Nephron (organoid): ENCODE data around the gene RMC1.
"Not testable (repeated sequence)": the region's sequence is repeated elsewhere in the genome, so short reads cannot be mapped to it uniquely, and the experiment has no call there.

Source experiments
- H3K27ac Mint-ChIP-seq, 3 experiments: 2 replicates each; pipeline ENCODE4 v1.8.0; 2020; ENCODE audit warnings: mixed read lengths in 3 of 3, mild to moderate bottlenecking in 2 of 3, moderate library complexity in 1 of 3
- H3K27me3 Mint-ChIP-seq: 2 replicates; pipeline ENCODE4 v1.8.0; 2021; ENCODE audit warnings: low read depth, mild to moderate bottlenecking, moderate library complexity, mixed read lengths
- H3K36me3 Mint-ChIP-seq: 2 replicates; pipeline ENCODE4 v1.8.0; 2020; ENCODE audit warnings: low read depth, mixed read lengths
- H3K4me1 Mint-ChIP-seq: 2 replicates; pipeline ENCODE4 v1.8.0; 2020; ENCODE audit warnings: mixed read lengths
- H3K4me3 Mint-ChIP-seq, 3 experiments: 2 replicates each; pipeline ENCODE4 v1.8.0; 2020; ENCODE audit warnings: mild to moderate bottlenecking in 3 of 3, mixed read lengths in 3 of 3, moderate library complexity in 2 of 3
- H3K9me3 Mint-ChIP-seq: 2 replicates; pipeline ENCODE4 v1.8.0; 2020; ENCODE audit warnings: mixed read lengths
- CTCF ChIP-seq, 3 experiments: fragments of 200-600 bp; sonication (generic); IDR thresholded peaks; one replicate each; pipeline ENCODE4 v1.5.0; 2021; ENCODE audit warnings: antibody characterized with exemption in 3 of 3; ENCODE audit not compliant: unreplicated experiment in 3 of 3

The RMC1 gene

DNA sequence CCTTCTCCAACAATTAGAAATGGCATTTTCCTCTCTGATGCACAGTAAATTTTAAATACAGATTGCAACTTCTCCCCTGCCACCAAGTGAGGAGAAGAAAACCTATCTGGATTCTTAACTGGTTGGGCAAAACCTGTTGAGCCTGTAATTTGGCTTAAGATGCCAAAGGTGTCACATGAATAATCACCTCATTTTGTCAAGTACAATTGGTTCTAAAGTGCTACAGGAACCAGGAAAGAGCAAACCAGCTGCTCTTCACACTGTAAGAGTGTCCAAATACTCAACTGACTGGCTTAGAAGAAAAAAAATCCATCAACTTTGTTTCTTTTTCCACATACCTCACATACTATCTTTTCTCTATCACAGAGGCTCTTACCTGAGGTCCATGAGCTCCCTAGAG is 47.6 kb downstream of the RMC1 start:
- H3K4me3 Mint-ChIP-seq: no peak overlapping the region
- no peak for TF ChIP-seq CTCF (IDR thresholded peaks at IDR 0.05; ENCODE audit: unreplicated experiment in 3 of 3)
- H3K4me1 Mint-ChIP-seq: peaks cover 30% of the 10 kb centered on the region
- no peaks in the 10 kb centered on the region for H3K9me3 Mint-ChIP-seq
- H3K36me3 Mint-ChIP-seq: peaks cover 67% of the 10 kb centered on the region
- no peaks in the 10 kb centered on the region for H3K27me3 Mint-ChIP-seq
- no peak overlapping the region for H3K27ac Mint-ChIP-seq

DNA sequence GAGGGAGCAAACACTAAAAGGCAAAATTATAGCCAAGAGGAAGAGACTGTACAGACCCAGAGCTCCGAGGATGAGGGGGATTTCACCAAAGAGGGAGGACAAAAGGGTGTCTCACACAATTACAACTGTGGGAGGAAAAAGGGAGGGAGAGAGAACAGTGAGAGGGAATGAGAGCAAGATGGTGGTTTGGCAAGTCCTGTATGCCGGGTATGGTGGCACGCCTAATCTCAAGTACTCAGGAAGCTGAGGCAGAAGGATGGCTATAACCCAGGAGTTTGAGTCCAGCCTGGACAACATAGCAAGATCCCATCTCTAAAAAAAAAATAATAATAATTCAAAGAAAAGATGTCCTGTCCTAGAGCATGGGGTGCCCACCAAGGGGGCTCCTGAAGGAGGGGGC is 48.7 kb downstream of the RMC1 start:
- no peaks in the 10 kb centered on the region for H3K27me3 Mint-ChIP-seq
- H3K36me3 Mint-ChIP-seq: peaks cover 67% of the 10 kb centered on the region
- no peaks in the 10 kb centered on the region for H3K9me3 Mint-ChIP-seq
- peak overlapping the region; percentile 41 to 82 (median 61) for H3K27ac Mint-ChIP-seq
- H3K4me1 Mint-ChIP-seq: peaks cover 30% of the 10 kb centered on the region
- TF ChIP-seq CTCF (IDR thresholded peaks at IDR 0.05; ENCODE audit: unreplicated experiment in 3 of 3): no peak
- no peak overlapping the region for H3K4me3 Mint-ChIP-seq

GRCh38 chr18:23552505-23552904 is 49.2 kb downstream of the RMC1 start:
- H3K27me3 Mint-ChIP-seq: no peaks in the 10 kb centered on the region
- H3K4me3 Mint-ChIP-seq: peak overlapping the region in 1 of 3 experiments; percentile 5
- peak overlapping the region; percentile 61 to 82 (median 77) for H3K27ac Mint-ChIP-seq
- H3K4me1 Mint-ChIP-seq: peaks cover 30% of the 10 kb centered on the region
- no peaks in the 10 kb centered on the region for H3K9me3 Mint-ChIP-seq
- peaks cover 68% of the 10 kb centered on the region for H3K36me3 Mint-ChIP-seq
- TF ChIP-seq CTCF (IDR thresholded peaks at IDR 0.05; ENCODE audit: unreplicated experiment in 3 of 3): no peak

- peak overlapping the region; percentile 22 to 82 (median 52) for H3K27ac Mint-ChIP-seq
- no peak overlapping the region for H3K4me3 Mint-ChIP-seq
- H3K36me3 Mint-ChIP-seq: peaks cover 68% of the 10 kb centered on the region
- H3K4me1 Mint-ChIP-seq: peaks cover 30% of the 10 kb centered on the region
- TF ChIP-seq CTCF (IDR thresholded peaks at IDR 0.05; ENCODE audit: unreplicated experiment in 3 of 3): no peak
- H3K27me3 Mint-ChIP-seq: no peaks in the 10 kb centered on the region
- no peaks in the 10 kb centered on the region for H3K9me3 Mint-ChIP-seq
Observed at GRCh38 chr18:23553887-23554286, 50.6 kb downstream of the RMC1 start.

GRCh38 chr18:23556145-23556780 is 53.0 kb downstream of the RMC1 start:
- Mint-ChIP-seq H3K9me3 (no peaks in the 10 kb centered on the region), H3K4me1 (peaks cover 30% of the 10 kb centered on the region), H3K4me3 (no peak overlapping the region), H3K27me3 (no peaks in the 10 kb centered on the region), H3K36me3 (peaks cover 77% of the 10 kb centered on the region), H3K27ac (no peak overlapping the region)
- no peak for TF ChIP-seq CTCF (IDR thresholded peaks at IDR 0.05; ENCODE audit: unreplicated experiment in 3 of 3)

DNA sequence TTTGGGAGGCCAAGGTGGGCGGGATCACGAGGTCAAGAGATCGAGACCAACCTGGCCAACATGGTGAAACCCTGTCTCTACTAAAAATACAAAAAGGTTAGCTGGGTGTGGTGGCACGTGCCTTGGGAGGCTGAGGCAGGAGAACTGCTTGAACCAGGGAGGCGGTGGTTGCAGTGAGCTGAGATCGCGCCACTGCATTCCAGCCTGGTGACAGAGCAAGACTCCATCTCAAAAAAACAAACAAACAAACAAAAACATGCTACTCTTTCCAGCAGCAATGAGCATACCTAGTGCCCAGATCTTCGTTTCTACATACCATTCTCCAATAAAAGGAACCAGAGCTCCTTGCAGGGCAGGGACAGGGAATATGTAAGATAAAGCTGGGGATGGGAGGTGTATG is 54.2 kb downstream of the RMC1 start:
- not testable (repeated sequence) for H3K27ac Mint-ChIP-seq, H3K4me3 Mint-ChIP-seq, H3K27me3 Mint-ChIP-seq, H3K9me3 Mint-ChIP-seq
- H3K4me1 Mint-ChIP-seq: peaks cover 19% of the 10 kb centered on the region
- peaks cover 74% of the 10 kb centered on the region for H3K36me3 Mint-ChIP-seq
